Activated gamma-delta T cell (primary cell): ENCODE measurements around the gene PCBP3.
"Not testable (repeated sequence)": the region's sequence is repeated elsewhere in the genome, so short reads cannot be mapped to it uniquely, and the experiment has no call there.

ENCODE experiments used
- DNase-seq: peaks from one replicate; lab custom pipeline; 2025; lab: John Stamatoyannopoulos, UW

Gene PCBP3

GRCh38 chr21:45678790-45679189, 35.3 kb downstream of the PCBP3 start:
- not testable (repeated sequence) for DNase-seq

GRCh38 chr21:45680215-45680614, 36.7 kb downstream of the PCBP3 start:
- no peak for DNase-seq

DNA sequence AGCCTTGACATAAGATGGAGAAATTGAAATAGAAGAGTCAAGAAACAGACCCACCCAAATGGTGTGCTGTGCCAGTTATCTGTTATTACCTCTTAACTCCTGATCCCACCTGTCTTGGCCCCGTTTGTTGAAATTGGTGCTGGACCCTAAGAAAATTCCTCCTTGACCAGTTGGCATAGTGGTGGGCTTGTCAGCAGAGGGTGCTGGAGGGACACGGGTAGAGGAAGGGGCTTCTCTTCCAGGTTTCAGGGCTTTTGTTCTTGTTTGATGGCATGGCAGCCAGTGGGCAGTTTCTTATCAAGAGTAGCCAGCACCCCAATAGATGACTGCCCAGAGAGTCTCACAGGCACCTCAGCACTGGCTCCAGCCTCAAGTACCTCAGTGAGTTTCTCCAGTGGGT, 51.6 kb downstream of the PCBP3 start:
- no peak for DNase-seq

- no peak for DNase-seq
Observed at GRCh38 chr21:45698493-45699184, 55.1 kb downstream of the PCBP3 start.

DNA sequence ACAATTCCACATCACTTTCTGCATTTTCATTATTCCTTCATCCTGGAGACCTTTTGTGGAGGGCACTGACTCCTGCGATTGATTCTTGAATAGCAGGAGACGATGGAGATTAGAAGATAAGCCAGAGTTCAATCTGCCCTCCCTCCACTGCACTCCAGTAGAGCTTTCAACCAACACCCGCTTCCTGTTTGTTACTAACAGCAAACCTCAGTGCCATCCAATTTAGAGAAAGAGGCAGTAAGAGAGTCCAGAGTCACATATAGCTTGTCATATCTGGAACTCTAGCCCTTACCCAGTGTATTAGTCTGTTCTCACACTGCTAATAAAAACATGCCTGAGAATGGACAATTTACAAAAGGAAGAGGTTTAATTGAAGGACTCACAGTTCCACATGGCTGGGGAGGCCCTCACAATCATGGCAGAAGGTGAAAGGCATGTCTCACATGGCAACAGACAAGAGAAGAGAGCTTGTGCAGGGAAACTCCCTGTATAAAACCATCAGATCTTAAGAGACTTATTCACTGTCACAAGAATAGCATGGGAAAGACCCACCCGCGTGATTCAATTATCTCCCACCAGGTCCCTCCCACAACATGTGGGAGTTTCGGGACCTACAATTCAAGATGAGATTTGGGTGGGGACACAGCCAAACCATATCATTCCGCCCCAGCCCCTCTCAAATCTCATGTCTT, 55.9 kb downstream of the PCBP3 start:
- DNase-seq = no peak

DNA sequence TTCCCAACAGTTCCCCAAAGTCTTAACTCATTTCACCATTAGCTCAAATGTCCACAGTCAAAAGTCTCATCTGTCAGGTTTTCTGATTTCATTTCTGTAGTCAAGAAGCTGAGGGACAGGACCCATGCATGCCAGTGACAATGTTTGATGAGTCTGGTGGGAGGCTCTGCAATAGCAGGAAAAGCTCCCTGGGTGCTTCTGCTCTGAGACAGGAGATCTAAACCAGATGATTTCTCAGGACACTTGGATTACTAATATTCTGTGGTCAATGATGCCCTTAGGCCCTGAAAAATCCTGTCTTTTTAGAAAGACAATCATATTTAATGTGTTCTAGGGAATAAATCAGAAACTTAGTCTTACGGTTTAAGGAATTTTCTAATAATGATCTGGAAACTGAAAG, 56.4 kb downstream of the PCBP3 start:
- no peak for DNase-seq

DNA sequence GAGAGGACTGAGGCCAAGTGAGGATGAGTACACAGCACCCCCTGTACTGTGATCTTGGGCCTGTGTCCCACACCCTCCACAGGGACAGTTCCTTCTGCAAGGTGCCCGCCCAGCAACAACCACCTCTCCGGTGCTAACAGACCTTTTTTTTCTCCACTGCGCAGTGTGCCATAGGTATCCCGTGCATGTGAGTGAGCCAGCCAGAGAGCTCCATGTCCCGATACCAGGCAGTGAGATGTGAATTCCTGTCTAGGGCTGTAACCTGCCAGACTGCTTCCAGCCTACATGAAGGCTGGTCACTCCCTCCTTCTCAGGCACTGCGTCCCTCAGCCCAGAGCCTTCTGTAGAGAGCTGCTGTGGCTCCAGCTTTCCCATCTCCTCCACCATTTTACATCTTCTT, 56.9 kb downstream of the PCBP3 start:
- no peak for DNase-seq

GRCh38 chr21:45704311-45705108, 61.0 kb downstream of the PCBP3 start:
- no peak for DNase-seq

DNA sequence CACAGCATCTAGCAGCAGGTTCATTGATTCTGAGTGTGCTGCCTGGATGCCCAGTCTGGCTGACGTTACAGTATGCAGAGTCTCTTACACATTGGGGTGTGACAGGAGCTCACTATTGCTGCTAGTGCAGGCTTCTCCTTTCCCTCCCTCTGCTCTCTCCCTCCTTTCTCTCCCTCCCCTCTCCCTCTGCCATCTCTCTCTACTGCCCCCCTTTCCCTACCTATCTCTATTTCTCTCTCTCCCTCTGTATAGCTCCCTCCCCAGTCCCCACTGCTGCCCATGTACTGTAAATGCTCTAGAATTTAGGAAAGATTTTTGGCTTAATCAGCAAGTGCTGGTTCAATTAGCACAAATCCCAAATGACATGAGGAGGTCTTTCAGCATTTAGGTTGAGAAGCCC, 62.8 kb downstream of the PCBP3 start:
- no peak for DNase-seq

GRCh38 chr21:45709173-45709572, 65.6 kb downstream of the PCBP3 start:
- no peak for DNase-seq

- no peak for DNase-seq
Observed at GRCh38 chr21:45709696-45710268, 66.3 kb downstream of the PCBP3 start.

- DNase-seq = not testable (repeated sequence)
Observed at GRCh38 chr21:45710306-45710705, 66.8 kb downstream of the PCBP3 start.

- DNase-seq = no peak
Observed at GRCh38 chr21:45713613-45714012, 70.1 kb downstream of the PCBP3 start.

DNA sequence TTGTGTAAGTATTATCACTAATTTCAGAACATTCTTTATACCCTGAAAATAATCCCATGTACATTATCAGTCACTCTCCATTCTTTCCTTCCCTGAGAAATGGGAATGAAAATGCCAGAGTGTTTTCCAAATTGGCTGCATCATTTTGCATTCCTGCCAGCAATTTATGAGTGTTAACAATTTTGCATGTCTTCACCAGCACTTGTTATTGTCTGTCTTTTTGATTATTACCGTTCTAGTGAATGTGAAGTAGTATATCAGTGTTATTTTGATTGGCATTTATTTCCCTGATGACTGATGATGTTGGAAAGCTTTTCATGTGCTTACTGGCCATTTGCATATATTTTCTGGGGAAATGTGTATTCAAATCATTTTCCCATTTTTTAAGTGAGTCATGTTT, 71.9 kb downstream of the PCBP3 start:
- no peak for DNase-seq

DNA sequence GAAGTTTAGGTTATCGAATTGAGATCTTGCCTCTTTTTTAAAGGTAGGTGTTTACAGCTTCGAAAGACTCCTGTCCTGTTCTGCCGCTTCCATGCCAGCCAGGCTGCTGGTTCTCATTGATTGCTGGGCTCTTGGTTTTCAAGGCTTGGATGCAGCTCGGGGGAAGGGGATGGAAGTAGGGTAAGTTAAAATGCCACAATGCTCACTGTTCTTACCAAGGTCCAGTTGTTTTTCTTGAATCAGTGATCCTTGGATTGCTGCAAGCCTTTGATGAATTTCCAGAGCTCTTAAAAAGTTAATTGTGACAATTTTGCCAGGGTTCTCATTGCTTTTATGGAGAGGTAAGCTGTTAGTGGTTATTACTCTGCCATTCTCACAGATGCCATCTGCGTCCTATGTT, 74.9 kb downstream of the PCBP3 start:
- no peak for DNase-seq

- no peak for DNase-seq
Observed at GRCh38 chr21:45719177-45719802, 75.8 kb downstream of the PCBP3 start.

DNA sequence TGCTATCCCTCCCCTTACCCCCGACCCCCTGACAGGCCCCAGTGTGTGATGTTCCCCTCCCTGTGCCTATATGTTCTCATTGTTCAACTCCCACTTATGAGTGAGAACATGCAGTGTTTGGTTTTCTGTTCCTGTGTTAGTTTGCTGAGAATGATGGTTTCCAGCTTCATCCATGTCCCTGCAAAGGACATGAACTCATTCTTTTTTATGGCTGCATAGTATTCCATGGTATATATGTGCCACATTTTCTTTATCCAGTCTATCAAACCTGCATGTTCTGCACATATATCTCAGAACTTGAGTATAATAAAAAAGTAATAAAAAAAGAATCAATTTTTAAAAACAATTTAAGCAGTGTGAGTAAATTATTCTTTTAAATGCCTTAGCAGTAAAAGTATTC, 76.7 kb downstream of the PCBP3 start:
- not testable (repeated sequence) for DNase-seq

GRCh38 chr21:45721671-45722070, 78.1 kb downstream of the PCBP3 start:
- DNase-seq = no peak

GRCh38 chr21:45723049-45723958, 79.8 kb downstream of the PCBP3 start:
- no peak for DNase-seq

DNA sequence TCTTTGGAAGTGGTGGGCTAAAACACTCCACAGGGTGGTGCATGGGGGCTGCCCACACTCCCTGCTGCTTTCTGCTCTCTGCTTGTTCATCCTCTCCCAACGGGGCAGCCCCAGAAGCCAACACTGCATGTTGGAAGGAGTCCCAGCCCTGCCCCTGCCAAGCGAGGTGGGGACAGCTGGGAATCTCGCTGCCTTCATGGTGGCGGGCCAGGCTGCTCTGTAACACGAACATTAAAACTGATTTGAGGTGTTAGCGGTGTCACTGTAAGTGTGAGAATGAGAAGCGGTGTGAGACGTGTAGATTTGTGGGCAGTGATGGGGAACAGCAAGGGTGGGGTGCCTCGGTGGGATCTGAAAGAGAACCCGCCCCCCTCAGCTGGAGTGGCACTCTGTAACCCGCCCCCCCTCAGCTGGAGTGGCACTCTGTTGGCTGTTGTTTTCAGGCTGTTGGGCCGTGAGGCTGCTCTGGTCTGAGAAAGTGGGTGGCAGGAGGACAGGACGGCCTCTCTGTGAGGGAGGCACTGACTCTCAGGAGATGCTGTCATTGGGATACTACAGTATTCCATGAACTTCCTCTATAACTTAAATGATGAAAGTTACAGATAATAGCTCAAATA, 80.9 kb downstream of the PCBP3 start:
- no peak for DNase-seq
